HepG2 (cell line): ENCODE results near the gene CROCC. TPM values are rescaled to one million over a fixed set of nuclear protein-coding genes. Genes with fewer than 3 reads are reported as not detected.

Experiments used
- ATF7 ChIP-seq, 2 experiments: fragments of 450-650 bp in 1 of 2; sonication (generic) in 1 of 2; formaldehyde crosslinking in 1 of 2; IDR thresholded peaks; 2 replicates each; pipeline versions ENCODE4 v1.4.0 to v1.6.1; 2016 to 2020; ENCODE audit warnings: antibody characterized with exemption in 1 of 2, mild to moderate bottlenecking in 1 of 2, missing genetic modification reagents in 1 of 2
- ELF1 ChIP-seq: sonication (generic); formaldehyde crosslinking; IDR thresholded peaks from 2 replicates; pipeline ENCODE4 v1.4.0; 2020; ENCODE audit warnings: missing genetic modification reagents
- GMEB2 ChIP-seq: IDR thresholded peaks from 2 replicates; pipeline ENCODE4 v1.6.1; 2016; ENCODE audit warnings: missing biosample characterization, missing genetic modification reagents, low read depth
- HES4 ChIP-seq: sonication (generic); formaldehyde crosslinking; IDR thresholded peaks from 2 replicates; pipeline ENCODE4 v1.9.0; 2021; ENCODE audit warnings: mild to moderate bottlenecking, missing genetic modification reagents, borderline replicate concordance
- ISL2 ChIP-seq: sonication (generic); formaldehyde crosslinking; IDR thresholded peaks from 2 replicates; pipeline ENCODE4 v1.5.0; 2020; ENCODE audit warnings: missing genetic modification reagents
- KLF16 ChIP-seq, 2 experiments: sonication (generic) in 1 of 2; formaldehyde crosslinking in 1 of 2; IDR thresholded peaks; 2 replicates each; pipeline versions ENCODE4 v1.6.1 to v1.8.0; 2016 to 2023; ENCODE audit warnings: missing genetic modification reagents in 2 of 2, missing compliant biosample characterization in 1 of 2
- PAWR ChIP-seq: sonication (generic); formaldehyde crosslinking; IDR thresholded peaks from 2 replicates; pipeline ENCODE4 v1.4.0; 2020; ENCODE audit warnings: missing genetic modification reagents, mild to moderate bottlenecking, borderline replicate concordance
- PAXIP1 ChIP-seq: sonication (generic); formaldehyde crosslinking; conservative IDR thresholded peaks from 2 replicates; pipeline ENCODE4 v1.4.0; 2020; ENCODE audit warnings: mild to moderate bottlenecking, missing genetic modification reagents, moderate library complexity
- REXO4 ChIP-seq: sonication (generic); formaldehyde crosslinking; IDR thresholded peaks from 2 replicates; pipeline ENCODE4 v1.8.0; 2022; ENCODE audit warnings: missing genetic modification reagents, mild to moderate bottlenecking, borderline replicate concordance
- SRSF9 ChIP-seq: fragments of 200-400 bp; formaldehyde crosslinking; IDR thresholded peaks from 2 replicates; pipeline ENCODE4 v1.6.1; 2018; ENCODE audit warnings: borderline replicate concordance, mild to moderate bottlenecking, low read depth, low read length; ENCODE audit not compliant: insufficient read depth, poor library complexity, severe bottlenecking
- ZBTB39 ChIP-seq: sonication (generic); formaldehyde crosslinking; IDR thresholded peaks from 2 replicates; pipeline ENCODE4 v1.5.0; 2020; ENCODE audit warnings: missing genetic modification reagents
- ZNF510 ChIP-seq: sonication (generic); formaldehyde crosslinking; IDR thresholded peaks from 2 replicates; pipeline ENCODE4 v1.4.0; 2020; ENCODE audit warnings: low read depth, mild to moderate bottlenecking, missing genetic modification reagents
- ZNF557 ChIP-seq: sonication (generic); formaldehyde crosslinking; IDR thresholded peaks from 2 replicates; pipeline ENCODE4 v1.4.0; 2020; ENCODE audit warnings: missing genetic modification reagents
- ZNF609 ChIP-seq: sonication (generic); formaldehyde crosslinking; IDR thresholded peaks from 2 replicates; pipeline ENCODE4 v1.4.0; 2020; ENCODE audit warnings: mild to moderate bottlenecking, missing genetic modification reagents, borderline replicate concordance
- ZNF788 ChIP-seq: sonication (generic); formaldehyde crosslinking; IDR thresholded peaks from 2 replicates; pipeline ENCODE4 v1.5.0; 2020; ENCODE audit warnings: mild to moderate bottlenecking, missing genetic modification reagents, borderline replicate concordance
- polyA plus RNA-seq, 8 experiments: library from polyadenylated mRNA; depleted of rRNA in 3 of 8; stranded (reverse) in 7 of 8; unstranded in 1 of 8; fragments of >200 nt; fragmentation: Illumina TruSeq in 4 of 8; extraction: Trizol in 4 of 8; gene quantifications; 2 replicates each; pipeline versions ENCODE4 v1.2.1 to v1.2.3, GENCODE V29; 2011 to 2016; ENCODE audit warnings: low read depth in 4 of 8, missing spikeins in 1 of 8, mixed read lengths in 1 of 8; ENCODE audit not compliant: insufficient read depth in 1 of 8
- total RNA-seq, 5 experiments: library from RNA; depleted of rRNA; stranded (reverse); fragments of >200 nt; fragmentation: Illumina TruSeq; extraction: Trizol; gene quantifications; 2 replicates each; pipeline ENCODE4 v1.2.3, GENCODE V29; 2016; ENCODE audit warnings: low read depth in 1 of 5

Gene CROCC
- total and polyA plus RNA-seq, 2 of the 13 experiments (the other 11 are each of a cell fraction or from before 2014, with no cell fraction given) = 7.8 to 15.5 TPM

GRCh38 chr1:16905110-16905867 lies 16.4 kb upstream of the CROCC start (continued):
- TF ChIP-seq ZNF609 (CRISPR knock-in tag) (no peak), HES4 (CRISPR knock-in tag) (no peak), REXO4 (no peak), PAXIP1 (CRISPR knock-in tag) (peak; percentile 41; the same call in 1 of the 2 replicates), ZNF510 (CRISPR knock-in tag) (0 out of 2 replicates have a peak, but pooled peaks have one; percentile 46), ISL2 (CRISPR knock-in tag) (peak; percentile 20; the same call in 1 of the 2 replicates), ATF7 (IDR thresholded peaks at IDR 0.05) (no peak), ATF7 (CRISPR knock-in tag; IDR thresholded peaks at IDR 0.05) (0 out of 2 replicates have a peak, but pooled peaks have one; percentile 35), PAWR (CRISPR knock-in tag) (no peak), ZBTB39 (CRISPR knock-in tag) (no peak), KLF16 (CRISPR knock-in tag; IDR thresholded peaks at IDR 0.05) (peak in 1 of 2 experiments; percentile 95; a peak in 2 of 4 replicates), ELF1 (no peak; the same call in 1 of the 2 replicates), GMEB2 (CRISPR knock-in tag) (0 out of 2 replicates have a peak, but pooled peaks have one; percentile 32), SRSF9 (no peak), ZNF557 (CRISPR knock-in tag) (peak; percentile 74; the same call in 1 of the 2 replicates), ZNF788 (CRISPR knock-in tag) (no peak)
